Osteocyte (in vitro differentiated cells): ENCODE measurements around the gene L2HGDH. TPM values are rescaled to one million over a fixed set of nuclear protein-coding genes. Genes with fewer than 3 reads are reported as not detected.

Source experiments
- DNase-seq: peaks from one replicate; pipeline ENCODE4 v3.0.0; 2021; ENCODE audit warnings: mixed read lengths; ENCODE audit not compliant: unreplicated experiment; ENCODE audit errors: extremely low spot score
- H3K27ac Mint-ChIP-seq: one replicate; pipeline ENCODE4 v1.8.0; 2021; ENCODE audit warnings: mild to moderate bottlenecking, mixed read lengths; ENCODE audit not compliant: unreplicated experiment
- H3K27me3 Mint-ChIP-seq: one replicate; pipeline ENCODE4 v1.8.0; 2021; ENCODE audit warnings: mixed read lengths; ENCODE audit not compliant: unreplicated experiment
- H3K36me3 Mint-ChIP-seq: one replicate; pipeline ENCODE4 v1.8.0; 2021; ENCODE audit warnings: mixed read lengths; ENCODE audit not compliant: unreplicated experiment
- H3K4me1 Mint-ChIP-seq: one replicate; pipeline ENCODE4 v1.8.0; 2021; ENCODE audit warnings: mixed read lengths; ENCODE audit not compliant: unreplicated experiment
- H3K4me3 Mint-ChIP-seq: one replicate; pipeline ENCODE4 v1.8.0; 2021; ENCODE audit warnings: mild to moderate bottlenecking, moderate library complexity, mixed read lengths; ENCODE audit not compliant: unreplicated experiment
- H3K9me3 Mint-ChIP-seq: one replicate; pipeline ENCODE4 v1.8.0; 2021; ENCODE audit warnings: mixed read lengths; ENCODE audit not compliant: unreplicated experiment
- CTCF ChIP-seq: fragments of 200-600 bp; sonication (generic); IDR thresholded peaks from 2 replicates; pipeline ENCODE4 v1.5.0; 2021; ENCODE audit warnings: antibody characterized with exemption, mild to moderate bottlenecking, moderate library complexity
- total RNA-seq: library from RNA; stranded (reverse); gene quantifications from 2 replicates; pipeline ENCODE4 v1.2.1, GENCODE V29; 2021

Gene L2HGDH
- total RNA-seq, 1 donor from 2014 or later, result 4.2 TPM

- Mint-ChIP-seq H3K9me3 (peaks cover 3% of the 10 kb centered on the region), H3K4me3 (no peak overlapping the region), H3K36me3 (peaks cover 6% of the 10 kb centered on the region), H3K4me1 (peaks cover 5% of the 10 kb centered on the region), H3K27ac (no peak overlapping the region), H3K27me3 (no peaks in the 10 kb centered on the region)
- no peak for DNase-seq
- TF ChIP-seq CTCF, result no peak
Observed at GRCh38 chr14:50257732-50258131, 54.3 kb downstream of the L2HGDH start.

DNA sequence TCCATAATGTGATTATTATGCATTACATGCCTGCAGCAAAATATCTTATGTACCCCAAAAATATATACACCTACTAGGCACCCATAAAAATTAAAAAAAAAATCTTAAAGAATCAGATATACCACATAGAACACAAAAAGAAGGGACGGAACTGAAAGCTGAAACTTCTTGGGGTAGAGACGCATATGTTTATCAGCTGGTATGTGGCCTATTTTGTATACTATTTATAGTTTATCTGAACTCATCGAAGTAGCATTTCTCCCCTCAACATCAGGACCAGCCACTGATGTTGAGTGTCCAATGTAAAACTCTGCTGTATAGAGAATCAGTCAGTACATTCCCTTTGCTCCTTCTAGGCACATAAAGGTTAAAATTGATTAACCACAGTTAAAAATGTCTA is 57.8 kb downstream of the L2HGDH start:
- H3K4me1 Mint-ChIP-seq, result peaks cover 4% of the 10 kb centered on the region
- TF ChIP-seq CTCF, result no peak
- H3K27ac Mint-ChIP-seq, result no peak overlapping the region
- DNase-seq, result no peak
- peaks cover 13% of the 10 kb centered on the region for H3K9me3 Mint-ChIP-seq
- H3K36me3 Mint-ChIP-seq, result peaks cover 9% of the 10 kb centered on the region
- H3K27me3 Mint-ChIP-seq, result no peaks in the 10 kb centered on the region
- H3K4me3 Mint-ChIP-seq, result no peak overlapping the region

- H3K27ac Mint-ChIP-seq, result no peak overlapping the region
- peaks cover 14% of the 10 kb centered on the region for H3K36me3 Mint-ChIP-seq
- peaks cover 13% of the 10 kb centered on the region for H3K9me3 Mint-ChIP-seq
- no peaks in the 10 kb centered on the region for H3K4me1 Mint-ChIP-seq
- DNase-seq, result no peak
- no peak for TF ChIP-seq CTCF
- no peak overlapping the region for H3K4me3 Mint-ChIP-seq
- no peaks in the 10 kb centered on the region for H3K27me3 Mint-ChIP-seq
Observed at GRCh38 chr14:50249136-50249775, 62.8 kb downstream of the L2HGDH start.

DNA sequence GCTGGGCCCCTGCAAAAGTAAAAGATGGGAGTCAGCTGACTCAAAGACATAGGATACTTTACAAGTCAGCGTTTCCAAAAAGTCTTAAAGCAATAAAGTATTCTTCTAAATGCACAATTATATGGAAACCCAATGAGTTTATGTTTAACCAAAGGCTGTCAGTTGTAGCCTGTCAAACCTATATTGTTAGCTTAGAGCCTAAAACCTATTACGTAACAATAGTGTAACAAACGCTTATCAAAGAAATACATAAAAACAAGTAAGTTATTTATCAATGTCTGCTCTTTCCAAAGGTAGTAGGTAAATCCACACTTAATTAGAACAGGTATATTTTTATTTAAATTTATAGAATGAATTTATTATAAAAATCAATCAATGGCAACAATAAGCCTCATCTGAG is 64.8 kb downstream of the L2HGDH start:
- H3K27me3 Mint-ChIP-seq, result no peaks in the 10 kb centered on the region
- no peaks in the 10 kb centered on the region for H3K4me1 Mint-ChIP-seq
- H3K4me3 Mint-ChIP-seq, result no peak overlapping the region
- H3K36me3 Mint-ChIP-seq, result peaks cover 10% of the 10 kb centered on the region
- peaks cover 6% of the 10 kb centered on the region for H3K9me3 Mint-ChIP-seq
- no peak overlapping the region for H3K27ac Mint-ChIP-seq
- DNase-seq, result no peak
- TF ChIP-seq CTCF, result no peak

GRCh38 chr14:50242566-50243310 is 69.3 kb downstream of the L2HGDH start:
- H3K27ac Mint-ChIP-seq, result no peak overlapping the region
- H3K27me3 Mint-ChIP-seq, result no peaks in the 10 kb centered on the region
- TF ChIP-seq CTCF, result no peak
- H3K9me3 Mint-ChIP-seq, result no peaks in the 10 kb centered on the region
- no peak for DNase-seq
- no peaks in the 10 kb centered on the region for H3K4me1 Mint-ChIP-seq
- H3K4me3 Mint-ChIP-seq, result no peak overlapping the region
- H3K36me3 Mint-ChIP-seq, result peaks cover 7% of the 10 kb centered on the region
